ENCODE measurements around the gene LBH.
A peak's percentile ranks its signal among the peaks of the same experiment; 100 is the strongest.
"Not testable (repeated sequence)": the region's sequence is repeated elsewhere in the genome, so short reads cannot be mapped to it uniquely, and the experiment has no call there.

Gene LBH

DNA sequence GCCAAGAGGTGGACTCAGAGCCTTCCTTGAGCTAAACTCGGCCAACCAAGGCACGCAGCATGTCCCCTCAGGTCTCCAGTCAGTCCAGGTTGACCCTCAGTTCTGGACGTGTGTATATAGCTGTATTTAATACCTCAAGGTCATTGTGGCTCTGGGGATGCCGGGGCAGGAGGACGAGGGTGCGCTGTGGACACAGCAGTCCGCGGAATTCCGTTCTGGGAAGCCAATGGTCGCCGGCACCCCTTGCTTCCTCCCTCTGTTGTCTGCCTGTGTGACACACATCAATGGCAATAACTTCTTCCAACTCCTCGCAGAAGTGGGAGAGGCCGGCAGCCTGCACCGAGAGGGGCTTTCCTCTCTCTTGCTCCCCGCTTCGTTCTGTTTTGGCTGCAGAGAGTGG, 27.7 kb downstream of the LBH start:
- no peak for DNase-seq (ENCODE audit: low read depth)

GRCh38 chr2:30259827-30260679, 28.7 kb downstream of the LBH start:
- DNase-seq (ENCODE audit: low read depth), result no peak

DNA sequence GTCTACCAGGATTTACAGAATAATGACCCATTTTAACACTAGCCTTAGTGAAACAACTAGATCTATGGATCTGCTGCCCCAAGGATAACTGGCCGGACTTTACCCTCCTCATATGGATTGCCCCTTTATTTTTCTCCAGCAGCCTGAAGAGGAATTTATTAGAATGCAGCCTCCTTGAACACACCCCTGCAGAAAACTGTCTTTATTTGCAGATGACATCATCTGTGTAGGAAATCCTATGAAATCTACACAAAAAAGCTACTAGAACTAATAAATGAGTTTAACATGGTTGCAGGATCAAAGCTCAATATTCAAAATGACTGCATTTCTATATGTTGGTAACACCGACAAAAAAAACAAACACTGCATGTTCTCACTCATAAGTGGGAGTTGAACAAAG, 29.6 kb downstream of the LBH start:
- DNase-seq (ENCODE audit: low read depth), result no peak

- DNase-seq (ENCODE audit: low read depth), result no peak
Measured at GRCh38 chr2:30261695-30262211, 30.4 kb downstream of the LBH start.

- DNase-seq (ENCODE audit: low read depth), result no peak
Measured at GRCh38 chr2:30262716-30263309, 31.5 kb downstream of the LBH start.

DNA sequence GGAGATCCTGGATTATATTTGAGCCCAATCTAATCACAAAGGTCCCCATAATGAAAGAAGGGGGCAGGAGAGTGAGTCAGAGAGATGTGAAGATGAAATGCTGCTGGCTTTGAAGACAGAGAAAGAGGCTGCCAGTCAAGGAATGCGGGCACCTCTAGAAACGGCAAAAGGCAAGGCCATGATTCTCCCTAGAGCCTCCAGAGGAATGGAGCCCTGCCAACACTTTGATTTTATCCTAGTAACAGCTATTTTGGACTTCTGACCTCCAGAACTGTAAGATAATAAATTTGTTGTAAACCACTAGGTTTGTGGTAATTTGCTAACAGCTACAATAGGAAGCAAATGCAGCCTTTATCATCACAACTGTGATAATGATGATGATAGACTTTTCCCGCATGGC, 32.9 kb downstream of the LBH start:
- no peak for DNase-seq (ENCODE audit: low read depth)

- no peak for DNase-seq (ENCODE audit: low read depth)
Measured at GRCh38 chr2:30265052-30266015, 34.0 kb downstream of the LBH start.

GRCh38 chr2:30266051-30266621, 34.8 kb downstream of the LBH start:
- peak; percentile 59 for DNase-seq (ENCODE audit: low read depth)

DNA sequence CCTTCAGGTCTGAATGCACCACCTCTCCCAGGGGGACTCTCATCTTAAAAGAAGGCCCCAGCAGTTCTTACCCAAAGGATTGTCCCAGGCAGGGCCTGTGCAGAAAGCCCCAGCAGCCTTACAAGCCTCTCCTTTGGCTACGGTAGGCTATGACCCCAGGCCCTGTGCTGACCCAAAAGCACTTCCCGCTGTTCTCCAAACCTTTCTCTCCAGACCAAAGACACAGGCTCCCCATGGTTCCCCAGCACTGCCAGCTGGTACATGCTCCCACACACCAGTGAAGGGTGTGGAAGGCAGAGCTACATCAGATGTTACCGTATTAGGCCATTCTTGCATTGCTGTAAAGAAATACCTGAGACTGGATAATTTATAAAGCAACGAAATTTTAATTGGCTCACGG, 35.4 kb downstream of the LBH start:
- no peak for DNase-seq (ENCODE audit: low read depth)

DNA sequence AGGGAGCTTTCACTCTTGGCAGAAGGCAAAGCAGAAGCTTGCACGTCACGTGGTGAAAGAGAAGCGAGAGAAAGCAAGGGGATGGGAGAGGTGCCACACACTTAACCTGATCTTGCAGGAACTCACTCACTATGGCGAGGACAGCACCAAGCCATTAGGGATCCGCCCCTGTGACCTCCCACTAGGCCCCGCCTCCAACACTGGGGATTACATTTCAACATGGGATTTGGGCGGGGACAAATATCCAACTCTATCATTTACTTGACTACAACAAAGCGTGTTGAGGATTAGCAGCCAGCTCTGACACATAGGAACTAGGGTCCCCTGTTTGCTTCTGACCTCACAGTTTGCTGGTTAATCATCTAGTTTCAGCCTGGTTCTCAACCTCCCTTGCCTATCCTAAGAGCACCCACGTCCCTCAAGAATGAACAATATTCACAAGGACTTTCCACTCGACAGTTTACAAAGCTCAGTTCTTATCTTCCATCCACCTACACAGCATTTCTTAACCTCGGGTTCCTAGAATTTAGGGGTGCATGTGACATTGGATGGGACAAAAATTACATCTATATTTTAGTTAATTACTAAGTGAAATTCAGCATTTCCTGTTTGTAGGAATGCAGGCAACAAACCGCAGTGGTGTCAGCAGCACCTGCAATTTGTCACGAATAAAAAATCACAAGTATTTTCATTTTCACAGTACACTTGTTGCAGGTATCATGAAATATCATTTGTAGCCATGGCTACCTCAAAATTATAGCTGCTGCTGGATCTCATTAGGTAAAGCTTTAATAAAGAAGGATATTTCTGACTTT, 36.0 kb downstream of the LBH start:
- peak; percentile 25 for DNase-seq (ENCODE audit: low read depth)

- DNase-seq (ENCODE audit: low read depth), result no peak
Measured at GRCh38 chr2:30268296-30268871, 37.0 kb downstream of the LBH start.

DNA sequence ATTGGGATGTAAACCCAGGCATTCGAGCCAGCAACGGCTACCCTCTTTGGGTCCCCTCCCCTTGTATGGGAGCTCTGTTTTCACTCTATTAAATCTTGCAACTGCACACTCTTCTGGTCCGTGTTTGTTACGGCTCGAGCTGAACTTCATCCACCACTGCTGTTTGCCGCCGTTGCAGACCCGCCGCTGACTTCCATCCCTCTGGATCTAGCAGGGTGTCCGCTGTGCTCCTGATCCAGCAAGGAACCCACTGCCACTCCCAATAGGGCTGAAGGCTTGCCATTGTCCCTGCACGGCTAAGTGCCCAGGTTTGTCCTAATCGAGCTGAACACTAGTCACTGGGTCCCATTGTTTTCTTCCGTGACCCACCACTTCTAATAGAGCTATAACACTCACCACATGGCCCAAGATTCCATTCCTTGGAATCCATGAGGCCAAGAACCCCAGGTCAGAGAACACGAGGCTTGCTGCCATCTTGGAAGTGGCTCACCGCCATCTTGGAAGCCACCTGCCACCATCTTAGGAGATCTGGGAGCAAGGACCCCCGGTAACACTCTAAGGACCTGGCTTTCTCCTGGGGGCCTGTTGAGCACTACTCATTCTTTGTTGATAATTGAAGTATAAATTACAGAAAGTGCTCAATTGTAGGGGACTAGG, 37.9 kb downstream of the LBH start:
- not testable (repeated sequence) for DNase-seq (ENCODE audit: low read depth)

DNA sequence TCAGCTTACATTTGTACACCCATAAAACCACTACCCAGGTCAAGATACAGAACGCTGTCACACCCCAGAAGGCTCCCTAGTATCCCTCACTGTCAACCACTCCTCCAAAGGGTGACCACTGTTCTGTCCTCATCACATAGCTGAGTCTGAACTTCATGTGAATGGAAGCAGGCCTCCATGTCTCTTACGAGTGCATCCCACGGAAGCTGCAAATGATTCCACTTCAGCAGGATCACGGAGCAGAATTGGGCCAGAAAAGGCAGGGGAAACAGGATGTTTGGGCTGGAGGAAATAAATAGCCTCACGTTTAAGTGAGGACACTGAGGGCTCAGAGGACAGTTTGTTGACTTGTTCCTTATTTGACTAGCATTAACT, 38.4 kb downstream of the LBH start:
- no peak for DNase-seq (ENCODE audit: low read depth)

DNA sequence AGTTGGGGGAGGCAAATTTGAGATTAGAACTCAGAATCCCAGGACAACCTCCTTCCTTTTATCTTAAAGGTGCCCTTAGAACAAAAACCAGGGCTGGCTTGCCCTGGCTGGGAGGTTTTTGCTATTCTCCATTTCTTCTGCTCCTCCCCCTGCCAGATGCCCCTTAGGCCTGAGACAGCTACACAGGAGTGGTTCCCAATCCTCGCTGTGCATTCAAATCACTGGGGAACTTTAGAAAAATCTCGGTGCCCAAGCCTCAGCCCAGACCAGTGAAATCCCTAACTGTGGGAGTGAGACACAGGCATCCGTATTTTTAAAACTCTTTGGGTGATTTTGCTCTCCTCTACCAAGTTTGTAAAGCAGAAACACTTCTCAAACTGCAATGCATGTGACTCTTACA, 38.8 kb downstream of the LBH start:
- DNase-seq (ENCODE audit: low read depth), result no peak

DNA sequence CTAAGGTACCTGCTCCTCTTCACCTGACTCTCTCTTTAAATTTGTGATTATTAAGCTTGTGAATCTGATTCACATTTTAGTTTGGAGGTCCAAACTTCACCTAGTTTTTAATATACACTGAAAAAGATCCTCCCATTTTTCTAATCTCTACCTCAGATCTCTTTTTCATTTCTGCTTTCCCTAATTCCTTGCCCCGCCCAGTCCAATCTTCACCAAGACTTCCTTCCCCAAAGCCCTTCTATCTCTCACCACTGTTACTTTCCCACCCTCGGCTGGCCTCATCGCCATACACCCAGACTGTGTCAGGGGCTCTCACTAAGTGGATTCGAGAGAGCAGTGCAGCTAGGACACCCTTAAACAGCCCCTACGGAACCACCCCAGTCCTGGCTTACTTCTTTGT, 40.0 kb downstream of the LBH start:
- DNase-seq (ENCODE audit: low read depth), result no peak

- DNase-seq (ENCODE audit: low read depth), result no peak
Measured at GRCh38 chr2:30272286-30272685, 41.0 kb downstream of the LBH start.

DNA sequence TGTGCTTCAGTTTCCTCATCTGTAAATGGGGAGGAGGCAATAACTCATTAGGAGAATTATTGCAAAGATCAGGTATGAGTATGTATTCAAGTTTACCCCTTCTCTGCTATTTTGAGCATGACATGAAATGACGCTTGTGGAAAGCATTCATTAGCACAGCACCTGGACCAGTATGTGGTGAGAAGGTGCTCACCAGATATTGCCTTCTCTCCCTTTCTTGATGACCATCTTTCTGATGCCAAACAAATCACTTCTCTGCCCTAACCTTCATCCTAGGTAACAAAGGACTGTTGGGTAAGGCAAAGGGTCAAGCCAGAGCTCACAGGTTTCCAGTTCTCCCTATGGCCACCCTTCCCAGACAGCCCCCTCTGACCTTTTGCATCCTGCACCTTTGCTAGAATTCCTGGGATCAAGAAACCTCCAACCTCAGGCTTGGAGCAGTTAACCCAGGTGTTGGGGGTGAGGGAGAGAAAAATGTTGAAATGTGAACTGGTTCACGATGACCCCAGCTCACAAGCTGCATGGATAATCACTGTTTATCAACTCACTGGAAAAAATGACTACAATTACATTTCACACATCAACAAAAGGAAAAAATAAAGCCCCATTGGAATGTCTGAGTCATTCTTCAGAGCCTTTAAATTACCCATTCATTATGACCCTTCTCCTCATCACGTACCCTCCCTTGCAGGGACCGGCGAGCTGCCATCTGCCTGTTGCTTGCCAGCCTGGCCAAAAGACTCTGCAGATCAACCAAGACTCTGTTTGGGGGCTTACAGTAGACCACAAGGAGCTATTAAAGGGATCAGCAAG, 41.6 kb downstream of the LBH start:
- DNase-seq (ENCODE audit: low read depth), result no peak

GRCh38 chr2:30273574-30273929, 42.2 kb downstream of the LBH start:
- DNase-seq (ENCODE audit: low read depth), result no peak

DNA sequence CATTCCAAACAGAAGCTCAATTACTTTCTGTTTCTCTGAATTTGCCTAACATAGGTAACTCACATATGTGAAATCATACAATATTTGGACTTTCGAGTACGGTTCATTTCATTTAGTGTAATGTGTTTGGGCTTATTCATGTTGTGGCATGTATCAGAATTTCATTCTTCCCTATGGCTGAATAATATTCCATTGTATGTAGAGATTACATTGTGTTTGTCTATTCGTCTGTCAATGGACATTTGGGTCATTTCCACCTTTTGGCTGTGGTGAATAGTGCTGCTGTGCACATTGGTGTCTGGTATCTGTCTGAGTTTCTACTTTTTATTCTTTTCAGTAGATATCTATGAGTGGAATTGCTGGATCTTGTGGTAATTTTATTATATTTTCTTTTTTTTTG, 43.9 kb downstream of the LBH start:
- no peak for DNase-seq (ENCODE audit: low read depth)
